ENCODE results near the gene CYBC1.

- TF ChIP-seq POLR2AphosphoS5 (IDR thresholded peaks at IDR 0.05; ENCODE audit: low read depth, low read length) (no peak), TAF1 (IDR thresholded peaks at IDR 0.05; ENCODE audit: borderline replicate concordance, low read depth, low read length) (no peak)
Observed at GRCh38 chr17:82408288-82408937, 42.1 kb downstream of the CYBC1 start.

Data from GM12892 (cell line).